ENCODE data around the gene FBLL1.

FBLL1 gene

DNA sequence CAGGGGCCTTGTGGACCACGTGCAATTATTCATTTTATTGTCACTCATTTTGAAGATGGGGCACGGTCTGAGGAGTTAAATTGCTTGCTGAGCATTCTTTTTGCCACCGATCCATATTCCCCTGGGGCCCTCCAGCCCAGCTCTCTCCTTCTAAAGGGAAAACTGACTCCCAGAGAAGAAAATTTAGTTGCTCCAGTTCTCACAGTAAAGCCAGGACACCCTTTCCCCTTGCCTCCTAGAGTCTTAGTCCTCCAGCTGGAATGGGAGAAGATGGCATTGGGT, 51.1 kb downstream of the FBLL1 start:
- peak overlapping the region; percentile 78 to 99 (median 98) for H3K9ac ChIP-seq
- H3K4me3 ChIP-seq: peak overlapping the region; percentile 53 to 98 (median 95)
- TF ChIP-seq Cebpa-rat (IDR thresholded peaks at IDR 0.05): no peak
- H4K20me1 ChIP-seq: peaks cover 31 to 42% (median 39%) of the 10 kb centered on the region in 11 experiments; a peak in 21 of 22 replicates
- no peaks in the 10 kb centered on the region for H3K27me3 ChIP-seq
- peaks cover 17 to 53% (median 27%) of the 10 kb centered on the region in 10 experiments for H3K4me1 ChIP-seq
- peaks cover 0 to 30% (median 23%) of the 10 kb centered on the region in 11 experiments; a peak in 18 of 22 replicates for H3K36me3 ChIP-seq
- peak overlapping the region; percentile 57 to 91 (median 83) for H3K4me2 ChIP-seq
- peak overlapping the region; percentile 79 to 98 (median 97) for H3K27ac ChIP-seq
- H3K9me3 ChIP-seq (replicated peaks in 1 of 11): peaks cover 0 to 27% (median 16%) of the 10 kb centered on the region in 11 experiments; a peak in 17 of 22 replicates

Data from BLaER1 treated with 17β-estradiol and CSF1 and Interleukin-3, amounts not matched to agents 10 nM and 100 nM (cell line).